Tibial artery (tissue), 4 donors: ENCODE results near the gene PRSS53.

Source experiments
- DNase-seq, 2 donors: peaks; one replicate each; pipeline ENCODE4 v3.0.0-alpha.2; 2019
- H3K27ac ChIP-seq, 2 donors: fragments of 200-600 bp; sonication (generic) in 1 of 2; 1 replicate in 1 of 2; 2 replicates in 1 of 2; pipeline ENCODE4 v1.5.1; 2018 to 2019; ENCODE audit warnings: mild to moderate bottlenecking in 1 of 2
- H3K27me3 ChIP-seq, 2 donors: fragments of 200-600 bp; sonication (generic) in 1 of 2; one replicate each; pipeline versions ENCODE4 v1.5.1 to v1.6.0; 2016 to 2019
- H3K36me3 ChIP-seq, 3 donors: fragments of 200-600 bp; sonication (generic) in 2 of 3; one replicate each; pipeline ENCODE4 v1.5.1; 2016 to 2019; ENCODE audit warnings: mild to moderate bottlenecking in 2 of 3
- H3K4me1 ChIP-seq, 4 donors: fragments of 200-600 bp; sonication (generic) in 2 of 4; 1 replicate in 3 of 4; 2 replicates in 1 of 4; pipeline ENCODE4 v1.5.1; 2016 to 2019
- H3K4me3 ChIP-seq, 2 donors: fragments of 200-600 bp; sonication (generic) in 1 of 2; 1 replicate in 1 of 2; 2 replicates in 1 of 2; pipeline ENCODE4 v1.5.1; 2018 to 2019; ENCODE audit warnings: mild to moderate bottlenecking in 2 of 2
- H3K9me3 ChIP-seq, 3 donors: fragments of 200-600 bp; sonication (generic) in 1 of 3; one replicate each; pipeline ENCODE4 v1.5.1; 2016 to 2019
- intact Hi-C: fragments of 100-400 bp; cut with DNase I; formaldehyde crosslinking; loops from one replicate; pipeline ENCODE4 v1.15.0; 2023; ENCODE audit warnings: low total_unique reads
- TF ChIP-seq, protein P1 (sequence below), 2 experiments: fragments of 200-600 bp in 1 of 2; fragments of 450-650 bp in 1 of 2; IDR thresholded peaks; one replicate each; pipeline ENCODE4 v1.5.1; 2017 to 2019; ENCODE audit warnings: antibody characterized with exemption in 2 of 2, mild to moderate bottlenecking in 1 of 2, moderate library complexity in 1 of 2

PRSS53 gene

DNA sequence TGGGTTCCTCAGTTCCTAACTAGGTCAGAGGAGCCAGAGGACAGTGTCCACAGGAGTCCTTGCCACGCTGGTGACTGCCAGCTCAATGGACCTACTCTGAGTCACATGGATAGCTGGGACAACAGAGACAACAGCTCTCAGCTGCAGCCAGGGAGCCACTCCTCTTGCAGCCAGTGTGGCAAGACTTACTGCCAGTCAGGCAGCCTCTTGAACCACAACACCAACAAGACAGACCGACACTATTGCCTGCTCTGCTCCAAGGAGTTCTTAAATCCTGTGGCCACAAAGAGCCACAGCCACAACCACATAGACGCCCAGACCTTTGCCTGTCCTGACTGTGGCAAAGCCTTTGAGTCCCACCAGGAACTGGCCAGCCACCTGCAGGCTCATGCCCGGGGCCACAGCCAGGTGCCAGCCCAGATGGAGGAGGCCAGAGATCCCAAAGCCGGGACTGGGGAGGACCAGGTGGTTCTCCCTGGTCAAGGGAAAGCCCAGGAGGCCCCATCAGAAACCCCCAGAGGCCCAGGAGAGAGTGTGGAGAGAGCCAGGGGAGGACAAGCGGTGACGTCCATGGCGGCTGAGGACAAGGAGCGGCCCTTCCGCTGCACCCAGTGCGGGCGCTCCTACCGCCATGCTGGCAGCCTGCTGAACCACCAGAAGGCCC lies 7.9 kb downstream of the PRSS53 start:
- Histone ChIP-seq H3K9me3 (no peaks in the 10 kb centered on the region), H3K27ac (no peak overlapping the region), H3K4me3 (no peak overlapping the region), H3K36me3 (peaks cover 43 to 98% (median 91%) of the 10 kb centered on the region in 3 donors), H3K27me3 (no peaks in the 10 kb centered on the region), H3K4me1 (peaks cover 0 to 17% (median 8%) of the 10 kb centered on the region in 4 donors)
- TF ChIP-seq, protein P1, sequence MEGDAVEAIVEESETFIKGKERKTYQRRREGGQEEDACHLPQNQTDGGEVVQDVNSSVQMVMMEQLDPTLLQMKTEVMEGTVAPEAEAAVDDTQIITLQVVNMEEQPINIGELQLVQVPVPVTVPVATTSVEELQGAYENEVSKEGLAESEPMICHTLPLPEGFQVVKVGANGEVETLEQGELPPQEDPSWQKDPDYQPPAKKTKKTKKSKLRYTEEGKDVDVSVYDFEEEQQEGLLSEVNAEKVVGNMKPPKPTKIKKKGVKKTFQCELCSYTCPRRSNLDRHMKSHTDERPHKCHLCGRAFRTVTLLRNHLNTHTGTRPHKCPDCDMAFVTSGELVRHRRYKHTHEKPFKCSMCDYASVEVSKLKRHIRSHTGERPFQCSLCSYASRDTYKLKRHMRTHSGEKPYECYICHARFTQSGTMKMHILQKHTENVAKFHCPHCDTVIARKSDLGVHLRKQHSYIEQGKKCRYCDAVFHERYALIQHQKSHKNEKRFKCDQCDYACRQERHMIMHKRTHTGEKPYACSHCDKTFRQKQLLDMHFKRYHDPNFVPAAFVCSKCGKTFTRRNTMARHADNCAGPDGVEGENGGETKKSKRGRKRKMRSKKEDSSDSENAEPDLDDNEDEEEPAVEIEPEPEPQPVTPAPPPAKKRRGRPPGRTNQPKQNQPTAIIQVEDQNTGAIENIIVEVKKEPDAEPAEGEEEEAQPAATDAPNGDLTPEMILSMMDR (IDR thresholded peaks at IDR 0.05): no peak
- intact Hi-C loops: no loop called here
- DNase-seq: no peak

DNA sequence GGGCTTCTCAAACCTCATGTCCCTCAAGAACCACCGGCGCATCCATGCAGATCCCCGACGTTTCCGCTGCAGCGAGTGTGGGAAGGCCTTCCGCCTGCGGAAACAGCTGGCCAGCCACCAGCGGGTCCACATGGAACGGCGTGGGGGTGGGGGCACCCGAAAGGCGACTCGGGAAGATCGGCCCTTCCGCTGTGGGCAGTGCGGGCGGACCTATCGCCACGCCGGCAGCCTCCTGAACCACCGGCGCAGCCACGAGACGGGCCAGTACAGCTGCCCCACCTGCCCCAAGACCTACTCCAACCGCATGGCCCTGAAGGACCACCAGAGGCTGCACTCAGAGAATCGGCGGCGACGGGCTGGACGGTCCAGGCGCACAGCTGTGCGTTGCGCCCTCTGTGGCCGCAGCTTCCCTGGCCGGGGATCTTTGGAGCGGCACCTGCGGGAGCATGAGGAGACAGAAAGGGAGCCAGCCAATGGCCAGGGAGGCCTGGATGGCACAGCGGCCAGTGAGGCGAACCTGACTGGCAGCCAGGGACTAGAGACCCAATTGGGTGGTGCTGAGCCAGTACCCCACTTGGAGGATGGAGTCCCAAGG lies 8.6 kb downstream of the PRSS53 start:
- intact Hi-C loops: no loop called here

DNA sequence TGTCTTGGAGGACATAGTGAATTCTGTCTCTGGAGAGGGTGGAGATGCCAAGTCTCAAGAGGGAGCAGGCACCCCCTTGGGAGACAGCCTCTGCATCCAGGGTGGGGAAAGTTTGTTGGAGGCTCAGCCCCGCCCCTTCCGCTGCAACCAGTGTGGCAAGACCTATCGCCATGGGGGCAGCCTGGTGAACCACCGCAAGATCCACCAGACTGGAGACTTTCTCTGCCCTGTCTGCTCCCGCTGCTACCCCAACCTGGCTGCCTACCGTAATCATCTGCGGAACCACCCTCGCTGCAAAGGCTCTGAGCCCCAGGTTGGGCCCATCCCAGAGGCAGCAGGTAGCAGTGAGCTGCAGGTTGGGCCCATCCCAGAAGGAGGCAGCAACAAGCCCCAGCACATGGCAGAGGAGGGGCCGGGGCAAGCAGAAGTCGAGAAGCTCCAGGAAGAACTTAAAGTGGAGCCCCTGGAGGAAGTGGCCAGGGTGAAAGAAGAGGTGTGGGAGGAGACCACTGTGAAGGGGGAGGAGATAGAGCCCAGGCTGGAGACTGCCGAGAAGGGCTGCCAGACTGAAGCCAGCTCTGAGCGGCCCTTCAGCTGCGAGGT lies 9.3 kb downstream of the PRSS53 start:
- no peak overlapping the region for H3K4me3 ChIP-seq
- intact Hi-C loops: loop anchor here (10.0 kb wide), 1 partner anchor 365 kb away; the partner anchor contains the start of gene ZNF843
- no peaks in the 10 kb centered on the region for H3K27me3 ChIP-seq
- H3K27ac ChIP-seq: no peak overlapping the region
- DNase-seq: no peak
- TF ChIP-seq, protein P1 (IDR thresholded peaks at IDR 0.05): no peak
- no peaks in the 10 kb centered on the region for H3K9me3 ChIP-seq
- H3K4me1 ChIP-seq: peaks cover 0 to 26% (median 18%) of the 10 kb centered on the region in 4 donors
- peaks cover 43 to 84% (median 76%) of the 10 kb centered on the region in 3 donors for H3K36me3 ChIP-seq

More for the DNA sequence above, 8.6 kb downstream of the PRSS53 start:
- H3K4me3 ChIP-seq: no peak overlapping the region
- H3K27ac ChIP-seq: no peak overlapping the region
- DNase-seq: no peak
- no peaks in the 10 kb centered on the region for H3K27me3 ChIP-seq
- peaks cover 0 to 23% (median 13%) of the 10 kb centered on the region in 4 donors for H3K4me1 ChIP-seq
- H3K36me3 ChIP-seq: peaks cover 43 to 91% (median 83%) of the 10 kb centered on the region in 3 donors
- H3K9me3 ChIP-seq: no peaks in the 10 kb centered on the region
- TF ChIP-seq, protein P1 (IDR thresholded peaks at IDR 0.05): no peak

DNA sequence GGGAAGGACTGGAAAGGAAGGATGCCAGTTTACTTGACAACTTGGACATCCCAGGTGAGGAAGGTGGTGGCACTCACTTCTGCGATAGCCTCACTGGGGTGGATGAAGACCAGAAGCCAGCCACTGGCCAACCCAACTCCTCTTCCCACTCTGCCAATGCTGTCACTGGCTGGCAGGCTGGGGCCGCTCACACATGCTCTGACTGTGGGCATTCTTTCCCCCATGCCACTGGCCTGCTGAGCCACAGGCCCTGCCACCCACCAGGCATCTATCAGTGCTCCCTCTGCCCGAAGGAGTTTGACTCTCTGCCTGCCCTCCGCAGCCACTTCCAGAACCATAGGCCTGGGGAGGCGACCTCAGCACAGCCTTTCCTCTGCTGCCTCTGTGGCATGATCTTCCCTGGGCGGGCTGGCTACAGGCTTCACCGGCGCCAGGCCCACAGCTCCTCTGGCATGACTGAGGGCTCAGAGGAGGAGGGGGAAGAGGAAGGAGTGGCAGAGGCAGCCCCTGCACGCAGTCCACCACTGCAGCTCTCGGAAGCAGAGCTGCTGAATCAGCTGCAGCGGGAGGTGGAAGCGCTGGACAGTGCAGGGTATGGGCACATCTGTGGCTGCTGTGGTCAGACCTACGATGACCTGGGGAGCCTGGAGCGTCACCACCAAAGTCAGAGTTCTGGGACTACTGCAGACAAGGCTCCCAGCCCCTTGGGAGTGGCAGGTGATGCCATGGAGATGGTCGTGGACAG lies 10.0 kb downstream of the PRSS53 start:
- no peak overlapping the region for H3K4me3 ChIP-seq
- H3K4me1 ChIP-seq: peaks cover 0 to 26% (median 18%) of the 10 kb centered on the region in 4 donors
- peaks cover 43 to 78% (median 69%) of the 10 kb centered on the region in 3 donors for H3K36me3 ChIP-seq
- H3K27ac ChIP-seq: no peak overlapping the region
- intact Hi-C loops: loop anchor here (10.0 kb wide), 1 partner anchor 366 kb away; the partner anchor contains the start of gene ZNF843
- no peaks in the 10 kb centered on the region for H3K9me3 ChIP-seq
- no peak for DNase-seq
- TF ChIP-seq, protein P1 (IDR thresholded peaks at IDR 0.05): no peak
- H3K27me3 ChIP-seq: no peaks in the 10 kb centered on the region

DNA sequence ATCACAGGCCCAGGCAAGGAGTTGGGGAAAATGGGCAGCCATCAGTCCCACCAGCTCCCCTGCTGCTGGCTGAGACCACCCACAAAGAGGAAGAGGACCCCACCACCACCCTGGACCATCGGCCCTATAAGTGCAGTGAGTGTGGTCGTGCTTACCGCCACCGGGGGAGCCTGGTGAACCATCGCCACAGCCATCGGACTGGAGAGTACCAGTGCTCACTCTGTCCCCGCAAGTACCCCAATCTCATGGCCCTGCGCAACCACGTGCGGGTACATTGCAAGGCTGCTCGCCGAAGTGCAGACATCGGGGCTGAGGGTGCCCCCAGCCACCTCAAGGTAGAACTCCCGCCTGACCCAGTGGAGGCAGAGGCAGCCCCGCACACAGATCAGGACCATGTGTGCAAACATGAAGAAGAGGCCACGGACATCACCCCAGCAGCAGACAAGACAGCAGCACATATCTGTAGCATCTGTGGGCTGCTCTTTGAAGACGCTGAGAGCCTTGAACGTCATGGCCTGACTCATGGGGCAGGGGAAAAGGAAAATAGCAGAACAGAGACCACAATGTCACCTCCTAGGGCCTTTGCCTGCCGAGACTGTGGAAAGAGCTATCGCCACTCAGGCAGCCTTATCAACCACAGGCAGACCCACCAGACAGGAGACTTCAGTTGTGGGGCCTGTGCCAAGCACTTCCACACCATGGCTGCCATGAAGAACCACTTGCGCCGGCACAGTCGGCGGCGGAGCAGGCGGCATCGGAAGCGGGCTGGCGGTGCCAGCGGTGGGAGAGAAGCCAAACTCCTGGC lies 10.9 kb downstream of the PRSS53 start:
- intact Hi-C loops: loop anchor here (10.0 kb wide), 1 partner anchor 367 kb away; the partner anchor contains the start of gene ZNF843
- peaks cover 43 to 68% (median 61%) of the 10 kb centered on the region in 3 donors for H3K36me3 ChIP-seq
- peaks cover 0 to 28% (median 20%) of the 10 kb centered on the region in 4 donors for H3K4me1 ChIP-seq
- no peaks in the 10 kb centered on the region for H3K9me3 ChIP-seq
- no peak for DNase-seq
- no peak overlapping the region for H3K4me3 ChIP-seq
- no peaks in the 10 kb centered on the region for H3K27me3 ChIP-seq
- TF ChIP-seq, protein P1 (IDR thresholded peaks at IDR 0.05): no peak
- H3K27ac ChIP-seq: no peak overlapping the region
